HG02840 (cell line): ENCODE data around the gene RMI1.
"Not testable (repeated sequence)": the region's sequence is repeated elsewhere in the genome, so short reads cannot be mapped to it uniquely, and the experiment has no call there.

ENCODE experiments used
- ATAC-seq: cut with Tn5 transposase; IDR thresholded peaks from one replicate; pipeline ENCODE4 v1.9.1; 2021; ENCODE audit warnings: mild to moderate bottlenecking, moderate library complexity, moderate number of reproducible peaks; ENCODE audit not compliant: unreplicated experiment, low FRiP score

Gene RMI1

GRCh38 chr9:84000186-84000585 is 19.6 kb downstream of the RMI1 start:
- ATAC-seq = no peak

- no peak for ATAC-seq
These were observed 21.0 kb downstream of the RMI1 start for GRCh38 chr9:84001621-84002020.

GRCh38 chr9:84002344-84002743 is 21.7 kb downstream of the RMI1 start:
- ATAC-seq = peak; percentile 73

- no peak for ATAC-seq
These were observed 22.6 kb downstream of the RMI1 start for GRCh38 chr9:84003246-84003645.

- ATAC-seq = no peak
These were observed 27.1 kb downstream of the RMI1 start for GRCh38 chr9:84007662-84008061.

GRCh38 chr9:84024041-84024575 is 43.5 kb downstream of the RMI1 start:
- ATAC-seq = no peak

- no peak for ATAC-seq
These were observed 46.6 kb downstream of the RMI1 start for GRCh38 chr9:84027201-84027600.

- ATAC-seq = no peak
These were observed 50.9 kb downstream of the RMI1 start for GRCh38 chr9:84031534-84031933.

GRCh38 chr9:84041857-84042256 is 61.3 kb downstream of the RMI1 start:
- not testable (repeated sequence) for ATAC-seq

GRCh38 chr9:84045481-84046097 is 65.0 kb downstream of the RMI1 start:
- no peak for ATAC-seq
